Thymus (tissue), 11 donors: ENCODE results near the gene PRDM11. TPM values are rescaled to one million over a fixed set of nuclear protein-coding genes. Genes with fewer than 3 reads are reported as not detected.

Experiments
- DNase-seq, 9 donors: peaks; one replicate each; pipeline ENCODE4 v3.0.0-alpha.2; 2013; ENCODE audit warnings: low spot score in 9 of 9, low read depth in 6 of 9, missing footprints in 1 of 9
- H3K27ac ChIP-seq, 2 donors: one replicate each; pipeline ENCODE4 v1.5.1; 2013; ENCODE audit warnings: control low read depth in 1 of 2, low read depth in 1 of 2, low read length in 1 of 2, mild to moderate bottlenecking in 1 of 2, moderate library complexity in 1 of 2
- H3K27me3 ChIP-seq, 2 donors: one replicate each; pipeline ENCODE4 v1.5.1; 2013; ENCODE audit warnings: low read length in 1 of 2; ENCODE audit not compliant: control insufficient read depth in 2 of 2, insufficient read depth in 1 of 2
- H3K36me3 ChIP-seq, 2 donors: one replicate each; pipeline ENCODE4 v1.5.1; 2013; ENCODE audit warnings: low read length in 1 of 2, mild to moderate bottlenecking in 1 of 2, moderate library complexity in 1 of 2; ENCODE audit not compliant: control insufficient read depth in 2 of 2, insufficient read depth in 2 of 2
- H3K4me1 ChIP-seq, 2 donors: one replicate each; pipeline ENCODE4 v1.5.1; 2013; ENCODE audit warnings: low read length in 2 of 2; ENCODE audit not compliant: control insufficient read depth in 2 of 2, insufficient read depth in 2 of 2
- H3K4me3 ChIP-seq, 2 donors: one replicate each; pipeline ENCODE4 v1.5.1; 2013; ENCODE audit warnings: low read length in 2 of 2, control low read depth in 1 of 2, mild to moderate bottlenecking in 1 of 2
- H3K9me3 ChIP-seq, 2 donors: one replicate each; pipeline ENCODE4 v1.5.1; 2013; ENCODE audit warnings: low read length in 1 of 2, mild to moderate bottlenecking in 1 of 2; ENCODE audit not compliant: control insufficient read depth in 2 of 2, insufficient read depth in 1 of 2
- WGBS: extraction: QIAGEN DNeasy Blood & Tissue Kit; methylation state at CpG from one replicate; pipeline ENCODE4 v1.1.7; 2013; 5-methylcytosine and 5-hydroxymethylcytosine counted together
- polyA plus RNA-seq: library from polyadenylated mRNA; stranded (reverse); fragments of 200-250 nt; gene quantifications from one replicate; pipeline ENCODE4 v1.2.3, GENCODE V29; 2013
- total RNA-seq: library from RNA; stranded (reverse); fragments of 120-200 nt; gene quantifications from one replicate; pipeline ENCODE4 v1.2.4, GENCODE V29; 2013
- donor health status: healthy.

The PRDM11 gene
- total and polyA plus RNA-seq, 2 donors = 2.1 to 2.5 TPM

DNA sequence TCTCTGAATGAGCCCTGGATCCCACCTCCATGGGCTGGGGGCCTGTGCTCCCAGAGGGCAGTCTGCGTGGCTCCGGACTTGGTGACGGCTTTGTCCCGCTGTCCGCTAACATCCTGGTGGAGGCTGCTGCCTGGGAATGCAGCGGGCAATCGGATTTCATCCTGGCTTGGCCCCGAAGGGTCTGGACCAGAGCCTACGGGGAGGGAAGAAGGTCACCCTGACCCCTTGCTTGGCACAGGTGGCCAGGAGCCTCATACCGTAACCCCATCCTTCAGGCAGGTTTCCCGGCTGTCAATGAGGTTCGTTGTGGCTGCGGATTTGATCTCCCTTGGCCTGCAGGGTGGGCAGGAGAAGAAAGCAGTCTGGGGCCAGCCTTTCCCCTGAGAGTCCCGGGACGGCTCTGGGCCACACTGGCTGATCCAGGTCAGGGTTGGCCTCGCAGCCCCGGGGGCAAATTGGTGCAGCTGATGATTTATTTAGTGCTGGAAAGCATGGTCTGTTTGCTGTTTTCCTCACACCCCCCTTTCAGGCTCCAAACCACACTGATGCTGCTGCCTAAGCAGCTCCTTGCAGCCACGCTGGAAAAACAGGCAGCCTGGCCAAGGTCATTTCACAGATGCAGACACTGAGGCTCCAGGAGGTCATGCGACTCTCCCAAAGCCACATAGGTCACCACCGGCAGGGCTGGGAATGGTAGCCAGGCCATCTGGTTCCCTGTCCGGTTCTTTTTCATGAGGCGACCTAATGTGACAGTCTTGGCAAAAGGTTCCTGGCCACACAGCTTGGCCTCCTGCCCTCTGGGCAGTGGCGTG is 15.0 kb downstream of the PRDM11 start:
- DNase-seq = no peak
- H3K4me3 ChIP-seq = no peak overlapping the region
- no peak overlapping the region for H3K27ac ChIP-seq
- WGBS = 94% methylated on average over 23 of the region's 23 CpGs
- no peaks in the 10 kb centered on the region for H3K36me3 ChIP-seq
- H3K9me3 ChIP-seq = no peaks in the 10 kb centered on the region
- H3K27me3 ChIP-seq = no peaks in the 10 kb centered on the region
- H3K4me1 ChIP-seq = peaks cover 0 to 16% of the 10 kb centered on the region in 2 donors

DNA sequence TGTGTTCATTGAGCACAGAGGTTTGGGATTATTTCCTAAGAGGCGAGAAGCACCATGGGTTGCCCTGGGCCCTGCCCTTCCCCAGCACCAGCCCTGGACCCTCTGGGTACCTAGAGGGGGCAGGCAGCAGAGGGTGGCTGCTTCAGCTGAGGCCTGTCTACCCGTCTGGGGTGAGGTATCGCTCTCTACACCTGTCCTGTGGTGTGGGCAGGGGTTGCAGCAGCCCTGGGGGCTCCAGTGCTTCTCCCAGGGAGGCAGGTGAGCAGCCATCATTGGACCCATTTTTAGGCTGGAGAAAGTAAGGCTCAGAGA is 15.6 kb downstream of the PRDM11 start:
- Histone ChIP-seq H3K36me3 (no peaks in the 10 kb centered on the region), H3K27me3 (no peaks in the 10 kb centered on the region), H3K4me1 (peaks cover 0 to 16% of the 10 kb centered on the region in 2 donors), H3K9me3 (no peaks in the 10 kb centered on the region), H3K4me3 (no peak overlapping the region), H3K27ac (no peak overlapping the region)
- DNase-seq = no peak
- 92% methylated on average over 3 of the region's 3 CpGs for WGBS

DNA sequence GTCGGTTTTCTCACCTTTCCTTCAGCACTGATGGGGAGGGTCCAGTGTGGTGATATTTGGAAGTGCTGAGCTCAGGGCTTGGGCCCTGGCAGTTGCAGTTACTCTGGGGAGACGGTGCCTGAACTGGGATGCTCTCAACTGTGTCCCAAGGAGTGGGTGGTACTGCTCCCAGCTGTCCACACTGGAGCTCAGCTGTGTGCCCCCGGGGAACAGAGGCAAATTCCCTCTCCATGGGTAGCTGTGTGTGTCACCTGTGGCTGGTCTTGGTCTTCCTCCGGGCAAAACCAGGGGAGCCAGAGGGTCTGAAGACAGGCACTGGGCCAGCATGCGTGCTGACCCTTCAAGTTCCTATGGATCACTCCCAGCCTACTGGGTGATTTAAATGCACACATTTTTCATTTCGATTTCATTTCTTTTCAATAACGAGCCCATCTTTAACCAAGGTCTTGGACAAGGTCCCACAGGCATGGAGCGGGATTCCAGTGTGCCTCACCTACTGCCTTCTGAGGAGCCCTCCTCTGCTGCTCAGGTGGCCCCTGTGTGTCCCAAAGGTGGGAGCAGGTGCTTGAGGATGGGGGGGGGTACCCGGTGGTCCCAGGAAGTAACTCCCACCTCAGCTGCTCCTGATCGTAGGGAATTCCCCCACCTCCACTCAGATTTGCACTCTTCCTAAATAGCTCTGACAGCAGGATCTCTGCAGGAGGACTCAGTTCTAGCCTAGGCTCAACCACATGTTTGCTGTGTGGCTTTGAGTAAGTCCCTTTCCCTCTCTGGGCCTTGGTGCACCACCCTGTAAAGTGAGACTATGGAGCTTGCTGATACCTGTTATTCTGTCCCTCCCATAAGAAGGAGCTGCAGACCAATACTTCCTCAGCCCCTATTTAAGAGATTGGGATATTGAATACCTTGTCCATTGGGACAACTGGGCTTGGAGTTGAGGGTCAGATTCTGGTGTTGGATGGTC is 16.8 kb downstream of the PRDM11 start:
- Histone ChIP-seq H3K9me3 (no peaks in the 10 kb centered on the region), H3K36me3 (no peaks in the 10 kb centered on the region), H3K27ac (no peak overlapping the region), H3K4me3 (no peak overlapping the region), H3K4me1 (peaks cover 0 to 8% of the 10 kb centered on the region in 2 donors), H3K27me3 (no peaks in the 10 kb centered on the region)
- DNase-seq = no peak
- 95% methylated on average over 10 of the region's 10 CpGs for WGBS

DNA sequence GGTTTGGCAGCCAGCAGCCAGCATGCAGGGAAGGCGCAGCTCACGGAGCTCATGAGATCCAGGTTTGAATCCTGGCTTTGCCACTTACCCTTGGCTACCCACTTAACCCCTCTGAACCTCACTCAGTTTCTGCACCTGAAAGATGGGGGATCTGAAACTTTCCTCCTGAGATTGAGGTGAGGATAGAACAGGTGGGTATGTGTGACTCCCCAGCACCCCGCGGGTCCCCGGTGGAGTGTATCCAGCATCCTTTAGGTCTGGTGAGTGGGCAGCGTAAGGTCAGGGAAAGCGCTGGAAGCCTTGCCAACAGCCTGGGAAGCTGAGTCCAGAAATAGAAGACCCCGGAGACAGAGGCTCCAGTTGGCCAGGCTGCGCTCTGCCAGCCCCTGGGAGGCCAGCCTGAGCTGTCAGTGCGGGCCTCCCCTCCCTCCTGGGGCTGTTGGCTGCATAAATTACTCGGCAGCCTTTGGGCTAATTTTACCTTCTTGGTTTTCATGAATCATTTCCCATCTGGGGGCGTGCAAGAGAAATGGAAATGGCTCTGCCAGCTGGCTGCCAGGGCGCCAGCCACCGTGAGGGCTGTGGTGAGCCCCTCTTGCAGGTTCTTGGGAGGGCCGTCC is 17.6 kb downstream of the PRDM11 start:
- 39% methylated on average over 15 of the region's 15 CpGs for WGBS
- DNase-seq = no peak
- Histone ChIP-seq H3K9me3 (no peaks in the 10 kb centered on the region), H3K27me3 (no peaks in the 10 kb centered on the region), H3K4me1 (no peaks in the 10 kb centered on the region), H3K27ac (no peak overlapping the region), H3K4me3 (no peak overlapping the region), H3K36me3 (no peaks in the 10 kb centered on the region)

DNA sequence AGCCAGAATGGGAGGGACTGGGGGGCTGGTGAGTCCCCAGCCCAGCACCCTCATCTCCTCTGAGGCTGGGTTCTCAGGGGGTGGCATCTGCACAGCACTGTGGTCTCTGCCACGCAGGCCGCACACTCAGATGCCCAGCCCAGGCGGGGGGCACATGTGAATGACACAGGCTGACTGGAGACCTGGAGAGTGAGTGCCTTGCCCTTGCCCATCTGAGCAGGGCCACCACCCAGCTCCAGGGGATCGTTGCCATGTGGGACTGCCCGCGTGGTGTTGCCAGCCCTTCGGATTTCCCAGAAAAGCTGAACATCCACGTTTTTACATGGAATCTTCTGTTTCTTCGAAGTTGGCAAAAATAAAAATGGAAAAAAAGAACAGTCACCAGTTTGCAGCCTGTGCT is 18.9 kb downstream of the PRDM11 start:
- Histone ChIP-seq H3K27me3 (no peaks in the 10 kb centered on the region), H3K4me3 (no peak overlapping the region), H3K9me3 (no peaks in the 10 kb centered on the region), H3K4me1 (no peaks in the 10 kb centered on the region), H3K36me3 (no peaks in the 10 kb centered on the region), H3K27ac (no peak overlapping the region)
- no peak for DNase-seq
- 95% methylated on average over 9 of the region's 9 CpGs for WGBS

DNA sequence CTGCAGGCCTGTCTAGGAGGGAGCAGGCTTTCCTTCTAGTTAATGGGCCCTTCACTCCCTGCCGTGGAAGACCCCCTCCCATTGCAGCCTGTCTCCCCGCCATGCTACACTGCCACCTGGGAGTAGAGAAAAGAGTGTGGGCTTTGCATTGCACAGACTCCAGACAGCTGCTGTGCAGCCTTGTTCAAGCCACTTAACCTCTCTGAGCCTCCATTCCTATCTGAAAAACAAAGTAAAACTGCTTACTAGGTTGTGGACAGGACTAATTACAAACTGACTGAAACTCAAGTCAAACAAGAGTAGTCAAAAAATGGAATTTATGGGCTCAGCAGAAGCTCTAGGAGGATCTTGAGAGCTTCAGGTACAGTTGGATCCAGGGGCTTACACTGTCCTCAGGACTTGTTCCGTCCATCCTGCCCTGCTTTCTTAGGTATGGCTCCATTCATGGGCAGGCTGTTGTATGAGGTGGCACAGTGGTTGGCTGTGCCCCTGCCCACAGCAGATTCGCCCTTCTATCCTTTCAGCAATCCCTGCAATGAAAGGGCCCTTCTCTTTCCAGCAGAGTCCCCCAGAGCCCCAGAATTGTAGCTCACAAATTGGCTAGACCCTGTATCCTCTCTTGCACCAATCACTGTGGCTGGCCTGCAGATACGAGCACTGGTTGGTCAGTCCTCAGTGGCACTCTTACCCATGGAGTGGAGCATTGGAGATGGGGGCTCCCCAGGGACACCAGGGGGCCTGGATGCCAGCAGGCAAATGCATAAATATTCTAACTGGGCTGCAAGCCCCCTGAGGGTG is 19.6 kb downstream of the PRDM11 start:
- H3K9me3 ChIP-seq = no peaks in the 10 kb centered on the region
- H3K27ac ChIP-seq = no peak overlapping the region
- DNase-seq = no peak
- no peaks in the 10 kb centered on the region for H3K27me3 ChIP-seq
- H3K36me3 ChIP-seq = no peaks in the 10 kb centered on the region
- 93% methylated on average over 5 of the region's 5 CpGs for WGBS
- H3K4me3 ChIP-seq = no peak overlapping the region
- no peaks in the 10 kb centered on the region for H3K4me1 ChIP-seq

DNA sequence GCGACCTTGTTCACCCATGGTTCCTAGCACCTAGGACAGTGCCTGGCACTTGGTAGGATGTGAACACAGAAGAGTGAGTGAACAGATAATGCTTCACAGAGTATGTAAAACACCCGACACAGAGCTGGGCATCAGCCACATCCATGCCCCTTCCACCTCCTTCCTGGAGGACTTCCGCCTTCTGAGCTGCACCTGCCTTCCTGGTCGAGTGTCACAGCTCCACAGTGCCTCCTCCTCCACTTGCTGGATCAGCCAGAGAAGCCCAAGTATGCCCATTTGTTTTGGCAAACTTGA is 20.1 kb downstream of the PRDM11 start:
- DNase-seq = no peak
- H3K36me3 ChIP-seq = no peaks in the 10 kb centered on the region
- no peaks in the 10 kb centered on the region for H3K27me3 ChIP-seq
- H3K27ac ChIP-seq = no peak overlapping the region
- no peaks in the 10 kb centered on the region for H3K9me3 ChIP-seq
- 89% methylated on average over 4 of the region's 4 CpGs for WGBS
- no peak overlapping the region for H3K4me3 ChIP-seq
- no peaks in the 10 kb centered on the region for H3K4me1 ChIP-seq

DNA sequence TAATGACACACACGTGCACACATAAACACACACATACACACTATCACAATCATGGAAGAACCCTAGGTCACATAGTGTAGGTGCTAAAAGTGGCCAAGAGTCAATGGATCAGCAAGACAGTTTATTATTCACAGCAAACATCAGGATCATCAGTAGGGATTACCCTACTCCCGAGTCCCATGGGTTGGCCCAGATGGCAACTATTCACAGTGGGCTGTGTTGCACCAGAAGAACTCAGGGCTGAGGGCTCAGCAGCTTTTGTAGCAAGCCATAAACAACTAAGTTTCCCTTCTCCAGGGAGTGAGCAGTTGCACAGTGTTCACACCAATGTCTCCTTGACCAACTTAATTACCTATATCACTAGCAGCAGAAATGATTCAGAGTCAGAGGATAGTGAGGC is 20.8 kb downstream of the PRDM11 start:
- H3K4me1 ChIP-seq = no peaks in the 10 kb centered on the region
- DNase-seq = no peak
- no peaks in the 10 kb centered on the region for H3K9me3 ChIP-seq
- H3K27me3 ChIP-seq = no peaks in the 10 kb centered on the region
- no peak overlapping the region for H3K27ac ChIP-seq
- 96% methylated on average over 2 of the region's 2 CpGs for WGBS
- no peaks in the 10 kb centered on the region for H3K36me3 ChIP-seq
- no peak overlapping the region for H3K4me3 ChIP-seq
